ENCODE data around the gene TENM4.

DNA sequence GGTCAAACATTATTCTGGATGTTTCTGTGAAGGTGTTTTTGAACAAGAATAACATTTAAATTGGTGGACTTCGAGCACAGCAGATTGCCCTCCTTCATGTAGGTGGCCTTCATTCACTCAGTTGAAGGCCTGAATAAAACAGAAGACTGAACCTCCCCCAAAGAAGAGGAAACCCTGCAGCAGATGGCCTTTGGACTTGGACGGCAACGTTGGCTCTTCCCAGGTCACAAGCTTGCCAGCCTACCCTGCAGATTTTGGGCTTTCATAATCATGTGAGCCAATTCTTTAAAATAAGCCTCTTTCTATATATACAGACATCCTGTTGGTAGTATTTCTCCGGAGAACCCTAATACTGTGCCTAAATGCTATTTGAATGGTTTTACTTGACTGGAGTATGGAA is 434.0 kb downstream of the TENM4 start:
- TF ChIP-seq POLR2A (IDR thresholded peaks at IDR 0.05; ENCODE audit: low read length), result no peak
- no peak for TF ChIP-seq BHLHE40 (IDR thresholded peaks at IDR 0.05; ENCODE audit: low read depth, low read length)
- TF ChIP-seq, protein P1, sequence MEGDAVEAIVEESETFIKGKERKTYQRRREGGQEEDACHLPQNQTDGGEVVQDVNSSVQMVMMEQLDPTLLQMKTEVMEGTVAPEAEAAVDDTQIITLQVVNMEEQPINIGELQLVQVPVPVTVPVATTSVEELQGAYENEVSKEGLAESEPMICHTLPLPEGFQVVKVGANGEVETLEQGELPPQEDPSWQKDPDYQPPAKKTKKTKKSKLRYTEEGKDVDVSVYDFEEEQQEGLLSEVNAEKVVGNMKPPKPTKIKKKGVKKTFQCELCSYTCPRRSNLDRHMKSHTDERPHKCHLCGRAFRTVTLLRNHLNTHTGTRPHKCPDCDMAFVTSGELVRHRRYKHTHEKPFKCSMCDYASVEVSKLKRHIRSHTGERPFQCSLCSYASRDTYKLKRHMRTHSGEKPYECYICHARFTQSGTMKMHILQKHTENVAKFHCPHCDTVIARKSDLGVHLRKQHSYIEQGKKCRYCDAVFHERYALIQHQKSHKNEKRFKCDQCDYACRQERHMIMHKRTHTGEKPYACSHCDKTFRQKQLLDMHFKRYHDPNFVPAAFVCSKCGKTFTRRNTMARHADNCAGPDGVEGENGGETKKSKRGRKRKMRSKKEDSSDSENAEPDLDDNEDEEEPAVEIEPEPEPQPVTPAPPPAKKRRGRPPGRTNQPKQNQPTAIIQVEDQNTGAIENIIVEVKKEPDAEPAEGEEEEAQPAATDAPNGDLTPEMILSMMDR (IDR thresholded peaks at IDR 0.05), result no peak
- no peak for TF ChIP-seq SMC3 (IDR thresholded peaks at IDR 0.05)
- TF ChIP-seq RAD21 (conservative IDR thresholded peaks at IDR 0.05 in 1 of 2, IDR thresholded peaks at IDR 0.05 in 1 of 2), result no peak
- no peak for TF ChIP-seq HDAC2 (IDR thresholded peaks at IDR 0.05)
- TF ChIP-seq CEBPB (IDR thresholded peaks at IDR 0.05), result no peak
